Spleen (tissue), 11 donors: Measurements from ENCODE around the gene PMP22. TPM values are rescaled to one million over a fixed set of nuclear protein-coding genes. Genes with fewer than 3 reads are reported as not detected.
A peak's percentile ranks its signal among the peaks of the same experiment; 100 is the strongest.

Experiments
- DNase-seq: peaks from one replicate; pipeline ENCODE4 v3.0.0-alpha.2; 2020
- H3K27ac ChIP-seq, 8 donors: fragments of 200-600 bp; sonication (generic) in 7 of 8; 1 replicate in 4 of 8; 2 replicates in 4 of 8; pipeline versions ENCODE4 v1.5.0 to v1.8.0; 2016 to 2021; ENCODE audit warnings: inconsistent platforms in 4 of 8, mild to moderate bottlenecking in 4 of 8, moderate library complexity in 1 of 8
- H3K27me3 ChIP-seq, 7 donors: fragments of 200-600 bp; sonication (generic) in 6 of 7; replicated peaks in 1 of 7; 1 replicate in 4 of 7; 2 replicates in 3 of 7; pipeline versions ENCODE4 v1.5.0 to v1.8.0; 2016 to 2021; ENCODE audit warnings: inconsistent platforms in 3 of 7, mild to moderate bottlenecking in 1 of 7
- H3K36me3 ChIP-seq, 6 donors: fragments of 200-600 bp; sonication (generic) in 5 of 6; 1 replicate in 4 of 6; 2 replicates in 2 of 6; pipeline versions ENCODE4 v1.5.0 to v1.8.0; 2016 to 2021; ENCODE audit warnings: inconsistent platforms in 2 of 6
- H3K4me1 ChIP-seq, 6 donors: fragments of 200-600 bp; sonication (generic) in 5 of 6; 1 replicate in 3 of 6; 2 replicates in 3 of 6; pipeline versions ENCODE4 v1.5.0 to v1.8.0; 2016 to 2021; ENCODE audit warnings: inconsistent platforms in 3 of 6
- H3K4me3 ChIP-seq, 8 donors: fragments of 200-600 bp; sonication (generic) in 7 of 8; 1 replicate in 4 of 8; 2 replicates in 4 of 8; pipeline versions ENCODE4 v1.5.0 to v1.8.0; 2016 to 2021; ENCODE audit warnings: inconsistent platforms in 4 of 8, mild to moderate bottlenecking in 4 of 8, moderate library complexity in 2 of 8
- H3K9me3 ChIP-seq, 8 donors: fragments of 200-600 bp; sonication (generic) in 7 of 8; 1 replicate in 4 of 8; 2 replicates in 4 of 8; pipeline versions ENCODE4 v1.5.0 to v1.8.0; 2016 to 2021; ENCODE audit warnings: inconsistent platforms in 4 of 8
- CTCF ChIP-seq, 11 experiments: fragments of 200-600 bp in 7 of 11; fragments of 450-650 bp in 4 of 11; sonication (generic) in 4 of 11; IDR thresholded peaks in 8 of 11; conservative IDR thresholded peaks in 3 of 11; 1 replicate in 7 of 11; 2 replicates in 4 of 11; pipeline versions ENCODE4 v1.4.0 to v1.8.0; 2016 to 2021; ENCODE audit warnings: antibody characterized with exemption in 11 of 11, inconsistent platforms in 4 of 11, mild to moderate bottlenecking in 1 of 11
- POLR2A ChIP-seq, 3 donors: fragments of 450-650 bp; IDR thresholded peaks; one replicate each; pipeline ENCODE4 v1.5.1; 2017; ENCODE audit warnings: antibody characterized with exemption in 3 of 3, mild to moderate bottlenecking in 1 of 3
- POLR2AphosphoS5 ChIP-seq, 3 donors: sonication (generic); formaldehyde crosslinking; IDR thresholded peaks; one replicate each; pipeline ENCODE4 v1.5.1; 2017; ENCODE audit warnings: antibody characterized with exemption in 3 of 3
- WGBS, 5 donors: extraction: QIAGEN DNeasy Blood & Tissue Kit in 3 of 5; methylation state at CpG; one replicate each; pipeline versions ENCODE4 v1.1.5 to v1.1.7; 2013 to 2018; 5-methylcytosine and 5-hydroxymethylcytosine counted together
- intact Hi-C: fragments of 100-400 bp; cut with DNase I; formaldehyde crosslinking; loops from one replicate; pipeline ENCODE4 v1.15.0; 2023; ENCODE audit warnings: low total_unique reads
- polyA plus RNA-seq, 3 donors: library from polyadenylated mRNA; stranded (reverse); fragments of 200-250 nt; gene quantifications; one replicate each; pipeline ENCODE4 v1.2.1, GENCODE V29; 2013
- total RNA-seq, 7 donors: library from RNA; depleted of rRNA in 3 of 7; stranded (reverse); fragments of >200 nt in 3 of 7; fragmentation: NEBNext Ultra II Directional in 4 of 7; extraction: Animal tissue kit (Norgen Biotek cat#: 25700) in 4 of 7; gene quantifications; one replicate each; pipeline versions ENCODE4 v1.1.0 to v1.2.1, GENCODE V29; 2016 to 2021
- donor health status: healthy with polysubstance abuse.
- donor health status: DM: no; HTN: no; CAD: no; lungs with moderate emphysema.
- donor health status: DM: no; HTN: no; CAD: no.
- donor health status: Bipolar disorder and iron deficiency.
- donor health status: healthy.
- donor health status: DM: no; HTN: no; CAD: no.
- donor health status: DM: yes; HTN: yes; CAD: no.

Gene PMP22
- total and polyA plus RNA-seq, 10 donors = 9.5 to 40.0 (median 32.1) TPM

- 61 to 73% (median 67%) methylated on average over 3 of the region's 3 CpGs for WGBS, 5 donors
- Histone ChIP-seq H3K36me3 (peaks cover 0 to 6% (median 0%) of the 10 kb centered on the region in 6 donors), H3K4me3 (no peak overlapping the region), H3K27ac (peak overlapping the region in 4 of 8 donors; percentile 81 to 90 (median 85)), H3K9me3 (no peaks in the 10 kb centered on the region), H3K27me3 (peaks cover 0 to 85% (median 24%) of the 10 kb centered on the region in 7 donors), H3K4me1 (peaks cover 7 to 55% (median 46%) of the 10 kb centered on the region in 6 donors)
- no peak for DNase-seq
- intact Hi-C loops = no loop called here
- no peak for TF ChIP-seq POLR2A (IDR thresholded peaks at IDR 0.05)
- no peak for TF ChIP-seq POLR2AphosphoS5 (IDR thresholded peaks at IDR 0.05)
- TF ChIP-seq CTCF (IDR thresholded peaks at IDR 0.05 in 8 of 11, conservative IDR thresholded peaks at IDR 0.05 in 3 of 11) = no peak
Measured at GRCh38 chr17:15263680-15264079, 1.4 kb downstream of the PMP22 start.

GRCh38 chr17:15263206-15263579, 1.9 kb downstream of the PMP22 start:
- Histone ChIP-seq H3K27me3 (peaks cover 0 to 89% (median 24%) of the 10 kb centered on the region in 7 donors), H3K4me3 (peak overlapping the region in 7 of 8 donors; percentile 38 to 75 (median 50)), H3K9me3 (no peaks in the 10 kb centered on the region), H3K36me3 (peaks cover 0 to 11% (median 0%) of the 10 kb centered on the region in 6 donors), H3K27ac (peak overlapping the region in 7 of 8 donors; percentile 69 to 90 (median 83)), H3K4me1 (peaks cover 7 to 60% (median 48%) of the 10 kb centered on the region in 6 donors)
- WGBS, 5 donors = 4 to 14% (median 5%) methylated on average over 16 to 17 of the region's 17 CpGs
- intact Hi-C loops = no loop called here
- DNase-seq = peak; percentile 75
- TF ChIP-seq CTCF (IDR thresholded peaks at IDR 0.05 in 8 of 11, conservative IDR thresholded peaks at IDR 0.05 in 3 of 11) (no peak), POLR2AphosphoS5 (IDR thresholded peaks at IDR 0.05) (peak in 1 of 3 donors; percentile 49)

- peaks cover 10 to 66% (median 52%) of the 10 kb centered on the region in 6 donors for H3K4me1 ChIP-seq
- WGBS, 5 donors = 2 to 5% (median 4%) methylated on average over 53 to 60 of the region's 60 CpGs
- H3K4me3 ChIP-seq = peak overlapping the region; percentile 24 to 75 (median 49)
- peak overlapping the region in 7 of 8 donors; percentile 69 to 90 (median 83) for H3K27ac ChIP-seq
- intact Hi-C loops = no loop called here
- H3K36me3 ChIP-seq = peaks cover 0 to 16% (median 0%) of the 10 kb centered on the region in 6 donors
- TF ChIP-seq POLR2A (IDR thresholded peaks at IDR 0.05) = no peak
- TF ChIP-seq POLR2AphosphoS5 (IDR thresholded peaks at IDR 0.05) = peak; percentile 59 to 89 (median 84)
- H3K9me3 ChIP-seq = no peaks in the 10 kb centered on the region
- peak; percentile 79 for DNase-seq
- peaks cover 0 to 93% (median 24%) of the 10 kb centered on the region in 7 donors for H3K27me3 ChIP-seq
Measured at GRCh38 chr17:15262291-15263205, 2.6 kb downstream of the PMP22 start.

GRCh38 chr17:15261802-15262290, 3.3 kb downstream of the PMP22 start:
- intact Hi-C loops = loop anchor here (2.0 kb wide), 1 partner anchor 241 kb away; no protein-coding TSS in a partner anchor
- H3K4me1 ChIP-seq = peaks cover 17 to 73% (median 59%) of the 10 kb centered on the region in 6 donors
- no peak for TF ChIP-seq CTCF (IDR thresholded peaks at IDR 0.05 in 8 of 11, conservative IDR thresholded peaks at IDR 0.05 in 3 of 11)
- TF ChIP-seq POLR2AphosphoS5 (IDR thresholded peaks at IDR 0.05) = no peak
- no peak for TF ChIP-seq POLR2A (IDR thresholded peaks at IDR 0.05)
- no peaks in the 10 kb centered on the region for H3K9me3 ChIP-seq
- no peak for DNase-seq
- peaks cover 0 to 16% (median 0%) of the 10 kb centered on the region in 6 donors for H3K36me3 ChIP-seq
- peak overlapping the region; percentile 24 to 75 (median 49) for H3K4me3 ChIP-seq
- H3K27me3 ChIP-seq = peaks cover 0 to 97% (median 27%) of the 10 kb centered on the region in 7 donors
- WGBS, 5 donors = 9 to 21% (median 17%) methylated on average over 9 of the region's 9 CpGs
- H3K27ac ChIP-seq = peak overlapping the region in 7 of 8 donors; percentile 69 to 90 (median 83)
